Activated naive CD4-positive, alpha-beta T cell treated with anti-CD3 and anti-CD28 coated beads for 36 hours (primary cell): ENCODE measurements around the gene H6PD. TPM values are rescaled to one million over a fixed set of nuclear protein-coding genes. Genes with fewer than 3 reads are reported as not detected.

ENCODE experiments used
- CTCF ChIA-PET: fragments of 350-600 bp; sonication (Branson Sonifier 250); formaldehyde crosslinking; loops from one replicate; lab custom pipeline; 2021; ENCODE audit warnings: antibody characterized with exemption; lab: Charles Lee
- DNase-seq: peaks from one replicate; pipeline ENCODE4 v3.0.0-alpha.2; 2020
- H3K27ac Mint-ChIP-seq: one replicate; pipeline ENCODE4 v1.8.0; 2021; ENCODE audit warnings: mild to moderate bottlenecking, mixed read lengths
- H3K27me3 Mint-ChIP-seq: one replicate; pipeline ENCODE4 v1.8.0; 2021; ENCODE audit warnings: low read depth, mixed read lengths
- H3K36me3 Mint-ChIP-seq: one replicate; pipeline ENCODE4 v1.8.0; 2021; ENCODE audit warnings: low read depth, mixed read lengths
- H3K4me1 Mint-ChIP-seq: one replicate; pipeline ENCODE4 v1.8.0; 2021; ENCODE audit warnings: low read depth, mixed read lengths
- H3K4me3 Mint-ChIP-seq: one replicate; pipeline ENCODE4 v1.8.0; 2021; ENCODE audit warnings: mild to moderate bottlenecking, moderate library complexity, mixed read lengths
- H3K9me3 Mint-ChIP-seq: one replicate; pipeline ENCODE4 v1.8.0; 2021; ENCODE audit warnings: mixed read lengths
- intact Hi-C: fragments of 100-400 bp; cut with micrococcal nuclease; formaldehyde crosslinking; loops from one replicate; pipeline ENCODE4 v1.15.1; 2023
- total RNA-seq, 2 experiments: library from RNA; stranded (reverse); gene quantifications; one replicate each; pipeline ENCODE4 v1.2.3, GENCODE V29; 2021

Gene H6PD
- total RNA-seq, 2 experiments from 2014 or later: 7.8 to 8.3 TPM

DNA sequence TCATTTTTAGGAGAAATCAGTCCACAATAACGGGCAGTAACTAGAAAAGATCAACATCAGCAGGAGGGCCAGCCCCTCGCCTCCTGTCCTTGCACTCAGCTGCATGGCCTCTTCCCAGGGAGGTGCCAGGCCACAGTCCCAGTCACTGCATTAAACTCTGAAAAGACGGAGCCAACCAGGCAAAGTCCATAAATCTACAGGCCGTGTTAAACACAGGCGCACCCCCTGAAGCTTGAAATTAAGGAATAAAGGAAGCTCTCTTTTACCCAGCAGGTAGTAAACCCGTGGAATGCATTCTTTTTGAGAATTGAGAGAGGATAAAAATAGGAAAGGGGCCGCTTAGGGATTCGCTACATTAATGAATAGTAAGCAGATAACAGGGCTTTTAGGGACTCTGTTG lies 18.4 kb downstream of the H6PD start:
- DNase-seq: no peak
- Mint-ChIP-seq H3K4me1 (peaks cover 9% of the 10 kb centered on the region), H3K27me3 (no peaks in the 10 kb centered on the region), H3K27ac (no peak overlapping the region), H3K4me3 (no peak overlapping the region), H3K9me3 (no peaks in the 10 kb centered on the region), H3K36me3 (peaks cover under 1% of the 10 kb centered on the region)
- CTCF ChIA-PET: no interaction called here
- intact Hi-C loops: no loop called here

- no peak for DNase-seq
- CTCF ChIA-PET: no interaction called here
- no peak overlapping the region for H3K27ac Mint-ChIP-seq
- no peak overlapping the region for H3K4me3 Mint-ChIP-seq
- intact Hi-C loops: no loop called here
- no peaks in the 10 kb centered on the region for H3K27me3 Mint-ChIP-seq
- H3K36me3 Mint-ChIP-seq: peaks cover 5% of the 10 kb centered on the region
- peaks cover 12% of the 10 kb centered on the region for H3K4me1 Mint-ChIP-seq
- H3K9me3 Mint-ChIP-seq: peaks cover under 1% of the 10 kb centered on the region
Observed at GRCh38 chr1:9253453-9254105, 19.0 kb downstream of the H6PD start.

- no peaks in the 10 kb centered on the region for H3K27me3 Mint-ChIP-seq
- no peak overlapping the region for H3K27ac Mint-ChIP-seq
- CTCF ChIA-PET: interaction anchor here (0.7 to 1.5 kb wide), 2 partner anchors 65 to 199 kb away, joined by 3 read pairs; no protein-coding TSS in a partner anchor
- intact Hi-C loops: no loop called here
- H3K4me1 Mint-ChIP-seq: peaks cover 16% of the 10 kb centered on the region
- no peak for DNase-seq
- peaks cover 7% of the 10 kb centered on the region for H3K36me3 Mint-ChIP-seq
- peaks cover 15% of the 10 kb centered on the region for H3K9me3 Mint-ChIP-seq
- H3K4me3 Mint-ChIP-seq: no peak overlapping the region
Observed at GRCh38 chr1:9256332-9256731, 21.8 kb downstream of the H6PD start.

DNA sequence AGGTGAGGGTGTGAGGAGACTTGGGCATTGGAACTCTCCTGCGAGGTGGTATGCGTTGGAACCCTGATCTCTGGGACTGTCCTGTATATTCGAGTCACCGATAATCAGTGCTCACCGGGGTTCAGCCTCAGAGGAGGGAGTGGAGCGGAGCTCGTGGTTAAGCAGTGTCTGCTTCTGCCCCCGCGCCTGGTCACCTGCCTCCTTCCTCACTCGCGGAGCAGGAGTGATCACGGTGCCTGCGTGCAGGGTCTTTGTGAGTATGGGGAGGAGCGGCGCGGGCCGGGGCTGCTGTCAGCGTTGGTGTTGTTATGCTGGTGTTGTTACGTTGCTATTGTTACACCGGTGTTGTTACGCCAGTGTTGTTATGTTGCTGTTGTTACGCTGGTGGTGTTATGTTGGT lies 23.3 kb downstream of the H6PD start:
- DNase-seq: no peak
- intact Hi-C loops: no loop called here
- H3K27ac Mint-ChIP-seq: no peak overlapping the region
- H3K36me3 Mint-ChIP-seq: peaks cover 7% of the 10 kb centered on the region
- CTCF ChIA-PET: interaction anchor here (0.8 kb wide), 1 partner anchor 9 kb away, joined by 3 read pairs; no protein-coding TSS in a partner anchor
- peaks cover 16% of the 10 kb centered on the region for H3K4me1 Mint-ChIP-seq
- no peaks in the 10 kb centered on the region for H3K27me3 Mint-ChIP-seq
- H3K9me3 Mint-ChIP-seq: peaks cover 15% of the 10 kb centered on the region
- no peak overlapping the region for H3K4me3 Mint-ChIP-seq

DNA sequence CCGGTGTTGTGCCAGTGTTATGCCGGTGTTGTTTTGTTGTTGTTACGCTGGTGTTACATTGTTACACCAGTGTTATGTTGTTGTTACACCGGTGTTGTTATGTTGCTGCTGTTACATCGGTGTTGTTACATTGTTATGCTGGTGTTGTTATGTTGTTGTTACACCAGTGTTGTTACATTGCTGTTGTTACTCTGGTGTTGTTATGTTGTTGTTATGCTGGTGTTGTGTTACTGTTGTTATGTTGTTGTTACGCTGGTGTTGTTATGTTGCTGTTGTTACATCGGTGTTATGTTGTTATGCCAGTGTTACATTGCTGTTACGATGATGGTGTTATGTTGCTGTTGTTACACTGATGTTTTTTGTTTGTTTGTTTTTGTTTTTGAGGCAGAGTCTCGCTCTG lies 24.1 kb downstream of the H6PD start:
- no peak for DNase-seq
- Mint-ChIP-seq H3K27me3 (no peaks in the 10 kb centered on the region), H3K36me3 (peaks cover 7% of the 10 kb centered on the region), H3K4me1 (peaks cover 16% of the 10 kb centered on the region), H3K4me3 (no peak overlapping the region), H3K9me3 (peaks cover 15% of the 10 kb centered on the region), H3K27ac (no peak overlapping the region)
- CTCF ChIA-PET: interaction anchor here (0.8 kb wide), 1 partner anchor 8 kb away, joined by 3 read pairs; no protein-coding TSS in a partner anchor
- intact Hi-C loops: no loop called here

DNA sequence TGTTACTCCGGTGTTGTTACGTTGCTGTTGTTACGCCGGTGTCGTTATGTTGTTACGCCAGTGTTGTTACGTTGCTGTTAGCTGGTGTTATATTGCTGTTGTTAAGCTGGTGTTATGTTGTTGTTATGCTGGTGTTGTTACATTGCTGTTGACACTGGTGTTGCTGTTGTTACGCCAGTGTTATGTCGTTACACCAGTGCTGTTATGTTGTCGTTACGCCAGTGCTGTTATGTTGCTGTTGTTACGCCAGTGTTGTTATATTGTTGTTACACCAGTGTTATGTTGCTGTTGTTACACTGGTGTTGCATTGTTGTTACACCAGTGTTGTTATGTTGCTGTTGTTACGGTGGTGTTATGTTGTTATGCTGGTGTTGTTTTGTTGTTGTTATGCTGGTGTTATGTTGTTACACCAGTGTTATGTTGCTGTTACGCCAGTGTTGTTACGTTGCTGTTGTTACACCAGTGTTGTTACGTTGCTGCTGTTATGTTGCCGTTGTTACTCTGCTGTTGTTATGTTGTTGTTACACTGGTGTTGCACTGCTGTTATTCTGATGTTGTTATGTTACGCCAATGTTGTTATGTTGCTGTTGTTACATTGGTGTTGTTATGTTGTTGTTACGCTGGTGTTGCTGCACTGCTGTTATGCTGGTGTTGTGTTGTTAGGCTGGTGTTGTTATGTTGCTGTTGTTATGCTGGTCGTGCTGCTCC lies 25.6 kb downstream of the H6PD start:
- H3K36me3 Mint-ChIP-seq: peaks cover 9% of the 10 kb centered on the region
- H3K4me3 Mint-ChIP-seq: no peak overlapping the region
- peaks cover 10% of the 10 kb centered on the region for H3K4me1 Mint-ChIP-seq
- peaks cover 15% of the 10 kb centered on the region for H3K9me3 Mint-ChIP-seq
- H3K27me3 Mint-ChIP-seq: no peaks in the 10 kb centered on the region
- no peak overlapping the region for H3K27ac Mint-ChIP-seq
- DNase-seq: no peak
- CTCF ChIA-PET: no interaction called here
- intact Hi-C loops: no loop called here

- Mint-ChIP-seq H3K27me3 (no peaks in the 10 kb centered on the region), H3K27ac (no peak overlapping the region), H3K4me3 (no peak overlapping the region), H3K36me3 (peaks cover 9% of the 10 kb centered on the region), H3K4me1 (peaks cover 10% of the 10 kb centered on the region), H3K9me3 (peaks cover 15% of the 10 kb centered on the region)
- CTCF ChIA-PET: no interaction called here
- no peak for DNase-seq
- intact Hi-C loops: no loop called here
Observed at GRCh38 chr1:9261496-9261895, 26.9 kb downstream of the H6PD start.

DNA sequence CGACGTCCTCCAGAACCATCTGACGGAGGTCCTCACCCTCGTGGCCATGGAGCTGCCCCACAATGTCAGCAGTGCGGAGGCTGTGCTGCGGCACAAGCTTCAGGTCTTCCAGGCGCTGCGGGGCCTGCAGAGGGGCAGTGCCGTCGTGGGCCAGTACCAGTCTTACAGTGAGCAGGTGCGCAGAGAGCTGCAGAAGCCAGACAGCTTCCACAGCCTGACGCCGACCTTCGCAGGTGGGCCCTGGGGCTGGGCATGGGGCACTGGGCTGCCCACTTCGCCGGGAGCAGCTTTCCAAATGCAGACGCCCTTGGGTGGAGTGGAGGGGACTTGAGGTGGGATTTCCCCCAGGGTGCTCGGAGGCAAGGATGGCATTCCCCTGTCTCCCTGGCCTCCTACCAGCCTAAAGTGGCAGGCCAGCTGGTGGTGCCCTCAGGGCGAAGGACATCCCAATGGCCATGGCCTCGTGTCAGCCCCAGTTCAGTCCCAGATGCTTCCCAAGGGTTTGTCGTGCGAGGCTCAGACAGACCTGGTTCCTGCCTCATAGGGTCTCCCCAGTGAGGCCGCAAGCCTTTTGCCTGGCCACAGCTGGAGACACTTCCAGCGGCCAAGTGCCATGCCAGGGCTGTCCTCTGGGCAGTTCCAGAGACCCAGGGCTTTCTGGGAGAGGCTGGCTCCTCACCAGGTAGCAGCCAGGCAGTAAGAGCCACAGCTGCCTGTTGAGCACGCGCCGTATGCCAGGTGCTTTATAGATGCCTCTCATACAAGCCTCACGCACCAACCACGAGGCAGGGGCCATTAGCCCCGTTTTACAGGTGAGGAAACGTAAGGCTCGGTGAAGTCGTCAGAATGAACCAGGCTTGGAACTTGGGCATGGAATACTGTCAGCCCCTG lies 27.8 kb downstream of the H6PD start:
- intact Hi-C loops: no loop called here
- Mint-ChIP-seq H3K4me1 (peaks cover 14% of the 10 kb centered on the region), H3K36me3 (peaks cover 9% of the 10 kb centered on the region), H3K9me3 (peaks cover 15% of the 10 kb centered on the region), H3K27me3 (no peaks in the 10 kb centered on the region), H3K27ac (no peak overlapping the region), H3K4me3 (no peak overlapping the region)
- DNase-seq: no peak
- CTCF ChIA-PET: no interaction called here

DNA sequence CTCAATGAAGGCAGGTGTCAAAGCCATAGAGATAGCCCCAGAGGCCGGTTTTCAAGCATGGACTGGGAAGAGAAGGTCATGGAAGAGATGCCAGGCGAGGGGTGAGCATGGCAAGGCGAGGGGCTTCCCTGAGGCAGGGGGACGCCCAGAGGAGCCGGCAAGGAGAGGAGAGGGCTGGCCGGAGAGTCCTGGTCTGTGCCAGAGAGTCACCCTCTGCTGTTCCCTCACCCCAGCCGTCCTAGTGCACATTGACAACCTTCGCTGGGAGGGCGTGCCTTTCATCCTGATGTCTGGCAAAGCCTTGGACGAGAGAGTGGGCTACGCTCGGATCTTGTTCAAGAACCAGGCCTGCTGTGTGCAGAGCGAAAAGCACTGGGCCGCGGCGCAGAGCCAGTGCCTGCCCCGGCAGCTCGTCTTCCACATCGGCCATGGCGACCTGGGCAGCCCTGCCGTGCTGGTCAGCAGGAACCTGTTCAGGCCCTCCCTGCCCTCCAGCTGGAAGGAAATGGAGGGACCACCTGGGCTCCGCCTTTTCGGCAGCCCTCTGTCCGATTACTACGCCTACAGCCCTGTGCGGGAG lies 28.8 kb downstream of the H6PD start:
- no peaks in the 10 kb centered on the region for H3K27me3 Mint-ChIP-seq
- intact Hi-C loops: no loop called here
- no peak overlapping the region for H3K4me3 Mint-ChIP-seq
- H3K9me3 Mint-ChIP-seq: peaks cover 15% of the 10 kb centered on the region
- H3K27ac Mint-ChIP-seq: no peak overlapping the region
- no peak for DNase-seq
- CTCF ChIA-PET: interaction anchor here (1.2 kb wide), 1 partner anchor 193 kb away, joined by 3 read pairs; no protein-coding TSS in a partner anchor
- H3K4me1 Mint-ChIP-seq: peaks cover 7% of the 10 kb centered on the region
- peaks cover 5% of the 10 kb centered on the region for H3K36me3 Mint-ChIP-seq

- Mint-ChIP-seq H3K27me3 (no peaks in the 10 kb centered on the region), H3K4me1 (peaks cover 5% of the 10 kb centered on the region), H3K4me3 (no peak overlapping the region), H3K36me3 (peaks cover 2% of the 10 kb centered on the region), H3K9me3 (peaks cover 12% of the 10 kb centered on the region), H3K27ac (no peak overlapping the region)
- intact Hi-C loops: no loop called here
- DNase-seq: no peak
- CTCF ChIA-PET: interaction anchor here (1.2 kb wide), 1 partner anchor 192 kb away, joined by 3 read pairs; no protein-coding TSS in a partner anchor
Observed at GRCh38 chr1:9263984-9264872, 29.7 kb downstream of the H6PD start.

DNA sequence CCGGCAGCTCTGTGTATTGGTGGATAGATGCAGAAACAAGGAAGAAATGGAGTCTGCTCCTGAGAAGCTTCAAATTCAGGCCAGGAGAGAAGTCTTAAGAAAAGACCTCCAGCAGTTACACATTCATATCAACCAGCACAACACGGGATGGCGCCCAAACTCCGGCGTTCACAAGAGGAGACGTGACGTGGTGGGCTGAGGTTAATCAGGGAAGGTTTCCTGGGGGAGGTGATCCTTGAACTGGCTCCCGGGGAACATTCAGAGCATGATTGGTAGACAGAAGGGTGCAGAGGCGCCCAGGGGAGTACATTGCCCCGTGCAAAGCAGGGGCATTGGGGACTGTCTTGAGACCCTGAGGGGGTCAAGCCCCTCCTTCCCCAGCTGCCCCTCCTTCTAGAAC lies 30.5 kb downstream of the H6PD start:
- Mint-ChIP-seq H3K4me3 (no peak overlapping the region), H3K36me3 (peaks cover 2% of the 10 kb centered on the region), H3K27ac (no peak overlapping the region), H3K27me3 (no peaks in the 10 kb centered on the region), H3K9me3 (peaks cover 5% of the 10 kb centered on the region), H3K4me1 (peaks cover 3% of the 10 kb centered on the region)
- intact Hi-C loops: no loop called here
- CTCF ChIA-PET: interaction anchor here (1.0 kb wide), 1 partner anchor 24 kb away, joined by 8 read pairs; no protein-coding TSS in a partner anchor
- no peak for DNase-seq
